ENCODE results near the gene PPM1B.

DNA sequence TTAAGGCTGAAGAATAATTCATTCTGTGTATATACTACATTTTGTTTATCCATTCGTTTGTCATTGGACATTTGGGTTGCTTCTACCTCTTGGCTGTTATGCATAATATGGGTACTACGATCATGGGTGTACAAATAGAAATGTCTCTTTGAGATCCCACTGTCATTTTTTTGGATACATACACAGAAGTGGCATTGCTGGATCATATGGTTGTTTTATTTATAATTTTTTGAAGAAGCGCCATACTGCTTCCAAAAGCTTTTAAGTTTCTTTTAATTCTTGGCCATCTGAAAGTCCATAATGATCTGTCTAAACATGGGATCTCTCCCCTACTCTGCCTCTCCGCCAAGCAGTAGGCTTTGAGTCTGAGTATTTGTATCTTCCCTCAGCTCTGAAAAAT, 18.6 kb downstream of the PPM1B start:
- TF ChIP-seq, protein P1, sequence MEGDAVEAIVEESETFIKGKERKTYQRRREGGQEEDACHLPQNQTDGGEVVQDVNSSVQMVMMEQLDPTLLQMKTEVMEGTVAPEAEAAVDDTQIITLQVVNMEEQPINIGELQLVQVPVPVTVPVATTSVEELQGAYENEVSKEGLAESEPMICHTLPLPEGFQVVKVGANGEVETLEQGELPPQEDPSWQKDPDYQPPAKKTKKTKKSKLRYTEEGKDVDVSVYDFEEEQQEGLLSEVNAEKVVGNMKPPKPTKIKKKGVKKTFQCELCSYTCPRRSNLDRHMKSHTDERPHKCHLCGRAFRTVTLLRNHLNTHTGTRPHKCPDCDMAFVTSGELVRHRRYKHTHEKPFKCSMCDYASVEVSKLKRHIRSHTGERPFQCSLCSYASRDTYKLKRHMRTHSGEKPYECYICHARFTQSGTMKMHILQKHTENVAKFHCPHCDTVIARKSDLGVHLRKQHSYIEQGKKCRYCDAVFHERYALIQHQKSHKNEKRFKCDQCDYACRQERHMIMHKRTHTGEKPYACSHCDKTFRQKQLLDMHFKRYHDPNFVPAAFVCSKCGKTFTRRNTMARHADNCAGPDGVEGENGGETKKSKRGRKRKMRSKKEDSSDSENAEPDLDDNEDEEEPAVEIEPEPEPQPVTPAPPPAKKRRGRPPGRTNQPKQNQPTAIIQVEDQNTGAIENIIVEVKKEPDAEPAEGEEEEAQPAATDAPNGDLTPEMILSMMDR (IDR thresholded peaks at IDR 0.05) = no peak
- no peak for TF ChIP-seq POLR2A (IDR thresholded peaks at IDR 0.05)
